ENCODE results near the gene CBLB.
A peak's percentile ranks its signal among the peaks of the same experiment; 100 is the strongest.

CBLB gene

DNA sequence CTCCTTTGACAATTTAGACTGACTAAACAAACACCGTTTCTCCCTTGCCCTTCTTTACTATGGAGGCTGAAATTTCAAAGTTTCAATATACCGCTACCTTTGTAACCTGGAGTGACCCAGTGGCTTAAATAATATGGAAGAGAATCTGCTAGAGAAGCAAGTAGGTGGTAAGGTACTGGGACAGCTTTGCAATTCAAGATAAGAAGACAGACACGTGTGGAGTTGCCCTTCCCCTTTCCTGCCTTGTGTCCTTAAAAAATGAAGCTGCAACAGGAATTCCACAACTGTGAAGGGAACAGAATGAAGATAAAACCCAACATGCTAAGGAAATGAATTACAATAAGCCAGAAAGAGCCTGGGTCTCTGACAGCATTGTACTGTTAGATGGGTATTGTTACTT is 26.4 kb downstream of the CBLB start:
- ChIA-PET POLR2A (no interaction called here), CTCF (interaction anchor here (0.8 kb wide), 1 partner anchor 14 kb away, joined by 3 read pairs; no protein-coding TSS in a partner anchor)
- H3K4me3 ChIP-seq (ENCODE audit: low read depth, low read length) = no peak overlapping the region
- no peak for DNase-seq (ENCODE audit: low read depth, low spot score)
- TF ChIP-seq, protein P1, sequence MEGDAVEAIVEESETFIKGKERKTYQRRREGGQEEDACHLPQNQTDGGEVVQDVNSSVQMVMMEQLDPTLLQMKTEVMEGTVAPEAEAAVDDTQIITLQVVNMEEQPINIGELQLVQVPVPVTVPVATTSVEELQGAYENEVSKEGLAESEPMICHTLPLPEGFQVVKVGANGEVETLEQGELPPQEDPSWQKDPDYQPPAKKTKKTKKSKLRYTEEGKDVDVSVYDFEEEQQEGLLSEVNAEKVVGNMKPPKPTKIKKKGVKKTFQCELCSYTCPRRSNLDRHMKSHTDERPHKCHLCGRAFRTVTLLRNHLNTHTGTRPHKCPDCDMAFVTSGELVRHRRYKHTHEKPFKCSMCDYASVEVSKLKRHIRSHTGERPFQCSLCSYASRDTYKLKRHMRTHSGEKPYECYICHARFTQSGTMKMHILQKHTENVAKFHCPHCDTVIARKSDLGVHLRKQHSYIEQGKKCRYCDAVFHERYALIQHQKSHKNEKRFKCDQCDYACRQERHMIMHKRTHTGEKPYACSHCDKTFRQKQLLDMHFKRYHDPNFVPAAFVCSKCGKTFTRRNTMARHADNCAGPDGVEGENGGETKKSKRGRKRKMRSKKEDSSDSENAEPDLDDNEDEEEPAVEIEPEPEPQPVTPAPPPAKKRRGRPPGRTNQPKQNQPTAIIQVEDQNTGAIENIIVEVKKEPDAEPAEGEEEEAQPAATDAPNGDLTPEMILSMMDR (IDR thresholded peaks at IDR 0.05; ENCODE audit: insufficient read depth, low read length, missing control alignments) = no peak

DNA sequence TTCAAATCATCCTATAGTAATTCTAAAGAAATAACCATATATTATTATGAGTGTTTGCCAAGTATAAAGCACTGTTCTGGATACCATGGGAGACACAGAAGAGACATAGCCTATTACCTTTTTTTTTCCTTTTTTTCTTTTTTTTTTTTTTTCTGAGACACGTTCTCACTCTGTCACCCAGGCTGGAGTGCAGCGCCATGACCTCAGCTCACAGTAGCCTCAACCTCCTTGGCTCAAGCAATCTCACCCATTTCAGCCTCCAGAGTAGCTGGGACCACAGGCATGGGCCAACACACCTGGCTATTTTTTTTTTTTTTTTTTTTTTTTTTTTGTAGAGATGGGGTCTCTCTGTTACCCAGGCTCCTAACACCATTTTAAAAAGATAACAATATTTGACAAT is 30.9 kb downstream of the CBLB start:
- DNase-seq (ENCODE audit: low read depth, low spot score) = no peak
- no peak overlapping the region for H3K4me3 ChIP-seq (ENCODE audit: low read depth, low read length)
- TF ChIP-seq, protein P1 (IDR thresholded peaks at IDR 0.05; ENCODE audit: insufficient read depth, low read length, missing control alignments) = no peak
- CTCF ChIA-PET = interaction anchor here (0.8 to 3.5 kb wide), 4 partner anchors 9 to 371 kb away, joined by 4 to 13 read pairs (median 8); no protein-coding TSS in a partner anchor
- POLR2A ChIA-PET = interaction anchor here (1.5 kb wide), 1 partner anchor 506 kb away, joined by 7 read pairs; no protein-coding TSS in a partner anchor

DNA sequence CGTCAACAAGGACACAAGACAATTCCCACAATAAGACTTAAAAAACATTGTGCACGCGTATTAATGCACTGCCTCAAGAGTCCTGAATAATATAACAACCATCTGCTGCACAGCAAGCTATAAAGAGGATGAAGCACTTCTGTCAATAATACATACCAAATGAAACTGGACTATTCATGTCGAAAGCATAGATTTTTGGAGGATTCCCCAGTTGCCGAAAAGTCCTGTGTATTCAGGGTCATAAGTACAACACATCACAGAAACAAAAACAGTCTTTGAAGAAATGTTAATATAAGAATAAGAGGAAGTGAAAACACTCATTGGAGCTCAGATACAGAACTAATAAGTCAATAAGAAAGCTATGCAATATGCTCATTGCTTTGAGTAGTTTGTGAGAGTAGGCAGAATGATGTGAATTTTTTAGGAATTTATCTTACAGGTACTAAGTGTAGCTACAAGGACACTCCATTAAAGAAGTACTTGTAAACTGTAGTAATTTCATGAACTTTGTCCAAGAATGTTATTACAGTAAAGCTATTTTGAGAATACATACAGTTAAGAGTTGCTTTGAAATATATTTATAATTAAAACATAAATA is 31.6 kb downstream of the CBLB start:
- TF ChIP-seq, protein P1 (IDR thresholded peaks at IDR 0.05; ENCODE audit: insufficient read depth, low read length, missing control alignments) = no peak
- H3K4me3 ChIP-seq (ENCODE audit: low read depth, low read length) = no peak overlapping the region
- ChIA-PET POLR2A (interaction anchor here (1.0 to 1.5 kb wide), 2 partner anchors 507 to 772 kb away, joined by 4 to 7 read pairs; no protein-coding TSS in a partner anchor), CTCF (interaction anchor here (0.7 to 3.5 kb wide), 5 partner anchors 9 to 371 kb away, joined by 3 to 13 read pairs (median 7); no protein-coding TSS in a partner anchor)
- no peak for DNase-seq (ENCODE audit: low read depth, low spot score)

DNA sequence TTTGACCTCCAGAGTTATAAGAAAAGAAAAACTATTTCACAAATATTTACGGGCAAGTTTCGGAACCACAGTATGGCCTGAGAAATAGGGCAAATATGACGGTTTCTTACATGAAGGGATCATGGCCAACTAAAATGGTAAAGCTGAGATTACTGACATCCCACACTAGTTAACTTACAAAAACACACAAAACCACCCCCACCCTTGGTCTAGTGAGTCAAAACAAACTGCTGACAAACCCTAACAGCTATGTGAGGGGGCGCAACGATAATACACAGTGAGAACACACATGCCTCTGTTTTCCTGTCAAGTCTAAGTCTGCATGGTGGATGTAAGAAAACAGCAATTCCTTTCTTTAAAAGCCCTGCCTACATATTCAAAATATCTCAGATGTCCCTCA is 32.3 kb downstream of the CBLB start:
- peak; percentile 70 for DNase-seq (ENCODE audit: low read depth, low spot score)
- CTCF ChIA-PET = interaction anchor here (2.1 to 3.5 kb wide), 2 partner anchors 8 to 13 kb away, joined by 9 to 13 read pairs; no protein-coding TSS in a partner anchor
- POLR2A ChIA-PET = interaction anchor here (1.0 kb wide), 1 partner anchor 773 kb away, joined by 4 read pairs; no protein-coding TSS in a partner anchor
- TF ChIP-seq, protein P1 (IDR thresholded peaks at IDR 0.05; ENCODE audit: insufficient read depth, low read length, missing control alignments) = no peak
- H3K4me3 ChIP-seq (ENCODE audit: low read depth, low read length) = no peak overlapping the region

DNA sequence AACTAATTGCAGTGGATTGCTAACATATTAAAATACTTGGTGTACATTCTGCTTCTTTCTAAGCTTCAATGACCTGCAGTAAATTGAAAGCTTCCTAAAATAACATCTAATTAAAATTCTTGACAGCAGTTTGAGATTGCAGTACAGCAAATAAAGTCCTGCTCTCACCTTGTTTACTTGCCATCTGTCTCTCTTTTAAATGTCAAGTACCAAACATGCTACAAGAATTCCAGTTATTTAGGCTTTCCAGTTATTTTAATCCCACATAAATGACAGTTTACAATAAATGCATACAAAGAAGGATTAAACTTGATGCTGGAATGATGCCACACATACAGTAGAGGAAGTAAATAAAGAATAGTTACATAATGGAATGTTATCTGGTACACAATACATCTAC is 33.2 kb downstream of the CBLB start:
- ChIA-PET CTCF (interaction anchor here (1.3 kb wide), 1 partner anchor 12 kb away, joined by 3 read pairs; no protein-coding TSS in a partner anchor), POLR2A (interaction anchor here (0.5 kb wide), 1 partner anchor 510 kb away, joined by 3 read pairs; no protein-coding TSS in a partner anchor)
- TF ChIP-seq, protein P1 (IDR thresholded peaks at IDR 0.05; ENCODE audit: insufficient read depth, low read length, missing control alignments) = no peak
- no peak for DNase-seq (ENCODE audit: low read depth, low spot score)
- H3K4me3 ChIP-seq (ENCODE audit: low read depth, low read length) = no peak overlapping the region

DNA sequence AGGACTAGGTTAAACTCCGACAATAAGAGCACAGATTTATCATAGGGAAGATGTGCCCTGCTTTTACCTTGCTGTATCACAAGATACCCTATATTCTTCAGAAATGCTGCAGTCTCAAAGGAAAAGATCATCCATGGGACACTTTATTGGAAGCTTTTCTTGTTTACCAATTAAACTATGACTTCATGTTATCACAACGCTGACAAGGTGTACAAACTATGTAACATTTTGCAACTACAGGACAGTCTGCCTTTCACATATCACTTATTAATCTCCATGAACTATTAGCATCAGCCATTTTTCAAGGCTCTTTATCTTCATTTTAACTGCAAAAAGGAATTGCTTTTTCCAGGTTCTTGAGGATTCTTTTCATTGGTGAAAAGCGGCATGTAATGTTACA is 34.0 kb downstream of the CBLB start:
- ChIA-PET POLR2A (no interaction called here), CTCF (interaction anchor here (1.2 to 1.3 kb wide), 2 partner anchors 11 to 13 kb away, joined by 3 to 5 read pairs; no protein-coding TSS in a partner anchor)
- TF ChIP-seq, protein P1 (IDR thresholded peaks at IDR 0.05; ENCODE audit: insufficient read depth, low read length, missing control alignments) = no peak
- no peak for DNase-seq (ENCODE audit: low read depth, low spot score)
- no peak overlapping the region for H3K4me3 ChIP-seq (ENCODE audit: low read depth, low read length)

Data from AG04449 (cell line).